GM21717 (cell line): ENCODE measurements around the gene FUCA2.
"Not testable (repeated sequence)": the region's sequence is repeated elsewhere in the genome, so short reads cannot be mapped to it uniquely, and the experiment has no call there.

Experiments used
- ATAC-seq: cut with Tn5 transposase; IDR thresholded peaks from one replicate; pipeline ENCODE4 v1.9.1; 2021; ENCODE audit warnings: mild to moderate bottlenecking, moderate library complexity; ENCODE audit not compliant: unreplicated experiment

Gene FUCA2

DNA sequence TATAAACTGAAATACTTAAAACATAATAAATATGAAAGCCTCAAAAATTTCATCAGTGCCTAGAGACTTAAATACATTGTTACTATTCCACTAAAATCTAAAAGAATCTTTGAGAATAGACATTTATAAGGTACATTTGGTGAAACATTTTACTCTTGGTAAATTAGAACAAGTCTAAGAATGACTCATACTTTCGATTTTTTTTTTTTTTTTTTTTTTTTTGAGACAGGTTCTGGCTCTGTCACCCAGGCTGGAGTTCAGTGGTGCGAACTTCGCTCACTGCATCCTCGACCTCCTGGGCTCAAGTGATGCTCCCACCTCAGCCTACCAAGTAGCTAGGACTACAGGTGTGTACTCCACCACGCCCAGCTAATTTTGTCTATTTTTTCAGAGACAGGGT, 6.4 kb downstream of the FUCA2 start:
- ATAC-seq: no peak

DNA sequence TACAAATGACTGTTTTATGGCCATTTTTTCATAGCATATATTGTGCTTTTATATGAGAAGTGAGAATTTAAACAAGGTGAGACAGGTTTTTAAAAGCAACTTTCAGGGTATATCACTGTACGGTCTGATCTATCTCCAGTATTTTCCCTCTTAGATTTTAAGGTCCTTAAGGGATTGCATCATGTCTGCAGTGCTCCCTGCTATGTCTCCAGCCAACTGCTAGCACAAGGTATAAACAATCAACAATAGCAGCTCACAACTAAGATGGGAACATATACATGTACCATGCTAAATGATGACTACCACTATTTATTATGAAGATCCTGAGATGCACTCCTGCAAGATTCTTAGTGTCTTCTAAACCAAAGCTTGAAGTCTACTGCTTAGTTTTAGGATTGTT, 7.2 kb downstream of the FUCA2 start:
- no peak for ATAC-seq

DNA sequence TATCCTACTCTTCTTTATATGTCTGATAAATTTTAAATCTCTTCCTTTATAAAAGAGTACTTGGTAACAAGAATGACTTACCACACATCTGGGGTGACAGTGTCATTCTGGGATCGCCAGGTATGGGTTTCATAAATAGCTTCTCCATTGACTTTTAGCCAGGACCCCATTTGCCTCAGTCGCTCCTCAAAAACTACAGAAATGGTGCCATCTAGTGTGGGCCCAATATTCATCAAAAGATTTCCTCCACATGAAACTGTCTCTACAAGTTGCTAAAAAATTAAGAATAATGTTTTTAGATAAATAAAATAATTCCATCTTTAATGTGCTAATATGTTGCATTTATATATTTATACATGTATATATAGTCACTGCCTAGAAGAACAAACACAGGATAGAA, 9.7 kb downstream of the FUCA2 start:
- ATAC-seq: no peak

DNA sequence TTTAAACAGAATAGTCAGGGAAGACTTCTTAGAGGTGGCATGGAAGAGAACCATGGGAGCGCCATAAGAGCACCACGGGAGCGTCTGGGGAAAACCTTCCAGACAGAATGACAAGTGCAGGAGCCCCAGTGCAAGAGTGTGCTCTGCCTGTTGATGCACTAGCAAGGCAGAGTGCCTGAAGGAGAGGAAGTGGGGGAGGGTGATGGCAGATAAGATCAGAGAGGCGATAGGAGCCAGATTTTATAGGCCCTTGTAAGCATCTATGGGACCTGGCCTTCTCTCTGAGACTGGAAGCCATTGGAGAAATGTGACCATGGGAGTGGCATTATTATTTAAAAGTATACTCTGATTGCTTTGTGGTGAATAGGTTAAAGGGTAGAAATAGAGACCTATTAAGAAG, 13.1 kb downstream of the FUCA2 start:
- ATAC-seq: no peak

DNA sequence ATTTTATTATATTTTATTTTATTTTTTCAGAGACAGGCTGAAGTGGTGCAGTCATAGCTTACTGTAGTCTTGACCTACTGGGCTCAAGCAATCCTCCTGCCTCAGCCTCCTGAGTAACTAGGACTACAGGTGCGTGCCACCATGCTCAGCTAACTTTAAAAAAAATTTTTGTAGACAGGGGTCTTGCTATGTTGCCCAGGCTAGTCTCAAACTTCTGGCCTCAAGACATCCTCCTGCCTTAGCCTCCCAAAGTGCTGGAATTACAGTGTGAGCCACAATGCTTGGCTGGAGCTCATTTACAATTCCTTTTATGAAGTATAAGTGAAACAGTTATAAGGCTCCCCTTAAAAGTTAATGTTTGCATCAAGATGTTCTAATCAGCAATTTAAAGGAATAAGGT, 14.5 kb downstream of the FUCA2 start:
- no peak for ATAC-seq

DNA sequence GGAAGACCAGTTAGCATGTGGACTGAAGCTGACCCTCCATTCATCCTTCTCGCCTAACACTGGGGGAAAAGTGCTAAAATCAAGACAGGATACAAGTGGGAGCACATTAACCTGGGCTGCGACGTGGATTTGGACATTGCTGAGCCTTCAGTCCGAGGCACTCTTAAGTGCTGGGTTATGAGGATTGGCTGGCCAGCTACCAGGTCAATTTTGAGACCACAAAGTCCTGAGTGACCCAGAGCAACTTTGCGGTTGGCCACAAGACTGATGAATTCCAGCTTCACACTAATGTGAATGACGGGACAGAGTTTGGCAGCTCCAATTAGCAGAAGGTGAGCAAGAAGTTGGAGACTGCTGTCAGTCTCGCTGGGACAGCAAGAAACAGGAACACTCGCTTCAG, 20.7 kb downstream of the FUCA2 start:
- ATAC-seq: no peak

DNA sequence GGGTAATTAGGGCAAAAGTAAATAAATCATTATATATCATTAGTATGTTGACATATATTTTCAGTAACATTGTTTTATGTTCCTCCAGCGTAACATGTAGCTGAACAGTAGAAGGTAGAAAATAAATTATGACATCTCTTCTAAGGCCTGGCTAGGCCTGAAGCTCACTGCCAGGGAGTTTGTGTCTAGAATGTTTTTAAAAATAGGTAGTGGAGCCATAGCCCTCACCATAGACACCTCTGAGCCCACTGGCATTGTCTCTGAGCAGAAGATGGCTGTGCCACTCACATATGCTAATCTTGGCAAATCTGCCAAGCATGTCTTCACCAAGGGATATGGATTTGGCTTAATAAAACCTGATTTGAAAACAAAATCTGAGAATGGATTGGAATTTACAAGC, 21.3 kb downstream of the FUCA2 start:
- ATAC-seq: no peak

DNA sequence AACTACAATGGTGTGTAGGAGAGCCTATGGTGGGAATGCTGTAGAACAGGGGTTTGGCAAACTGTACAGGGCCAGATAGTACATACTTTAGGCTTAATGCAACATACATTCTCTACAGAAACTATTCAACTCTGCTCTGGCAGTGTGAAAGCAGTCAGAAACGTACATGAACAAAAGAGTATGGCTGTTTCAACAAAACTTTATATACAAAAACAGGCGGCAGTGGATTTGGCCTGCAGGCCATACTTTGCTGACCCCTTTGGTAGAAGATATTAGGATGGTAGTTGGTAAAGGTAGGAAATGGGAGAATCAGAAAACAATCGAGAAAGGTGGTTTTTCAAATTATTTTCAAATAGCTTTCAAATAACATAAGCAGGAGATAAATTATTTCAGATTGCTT, 24.8 kb downstream of the FUCA2 start:
- ATAC-seq: no peak

DNA sequence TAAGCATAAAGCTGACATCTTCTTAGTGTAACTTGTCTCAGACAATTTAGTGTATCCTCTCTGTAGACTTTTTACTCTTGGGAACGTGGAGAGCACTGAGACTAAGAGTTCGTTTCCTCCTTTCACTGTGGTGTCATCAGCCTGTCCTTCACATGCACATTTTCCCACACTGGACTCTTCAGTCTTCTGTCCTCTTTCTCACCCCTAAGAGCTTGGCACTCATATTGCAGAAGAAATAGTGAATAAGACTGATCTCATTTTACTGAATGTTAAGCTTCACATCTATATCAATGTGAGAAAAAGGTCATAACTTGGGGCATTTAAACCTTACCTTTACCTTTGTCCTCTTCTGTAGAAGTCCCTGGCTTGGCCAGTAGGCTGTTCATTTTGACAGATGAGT, 25.6 kb downstream of the FUCA2 start:
- ATAC-seq: no peak

DNA sequence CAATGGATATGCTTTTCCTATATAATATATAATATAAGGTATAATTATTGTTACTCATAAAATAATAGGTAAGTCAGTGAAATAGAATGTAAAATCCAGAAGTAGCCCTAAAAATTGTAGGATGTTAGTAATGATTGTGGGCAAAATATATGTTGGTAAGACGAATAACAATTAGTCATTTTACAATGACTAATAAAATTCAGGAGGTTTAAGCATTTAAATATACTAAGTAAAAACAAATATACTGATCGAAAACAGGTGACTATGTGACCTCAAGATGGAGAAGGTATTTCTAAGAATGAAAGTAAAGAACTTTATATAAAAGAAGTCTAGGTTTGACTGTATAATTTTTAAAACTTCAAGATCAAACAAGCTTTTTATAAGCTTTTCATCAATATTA, 28.9 kb downstream of the FUCA2 start:
- no peak for ATAC-seq

DNA sequence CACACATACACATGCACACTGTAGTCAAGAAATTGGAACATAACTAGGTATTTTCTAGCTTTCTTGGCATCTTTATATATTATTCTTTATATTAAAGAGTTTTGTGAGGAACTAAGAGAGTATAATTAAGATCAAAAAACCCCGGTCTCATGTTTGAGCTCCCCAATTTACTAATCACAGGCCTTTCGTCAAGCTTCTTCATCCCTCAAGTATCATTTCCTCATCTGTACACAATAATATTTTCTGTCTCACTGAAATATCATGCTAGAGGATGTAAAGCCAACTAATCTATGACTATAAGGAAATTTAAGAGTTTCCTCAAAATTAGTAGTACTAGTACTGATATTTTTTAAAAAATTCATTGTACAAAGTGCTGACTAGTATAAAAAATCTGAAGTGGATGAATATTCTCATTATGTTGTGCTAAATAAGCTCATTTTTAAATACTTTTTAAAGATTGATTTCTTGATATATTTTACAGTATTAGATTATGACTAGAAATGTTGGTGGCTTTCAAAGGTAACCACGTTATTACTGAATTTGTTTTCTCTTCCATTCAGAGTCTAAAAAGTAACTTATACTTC, 32.9 kb downstream of the FUCA2 start:
- ATAC-seq: peak; percentile 64

DNA sequence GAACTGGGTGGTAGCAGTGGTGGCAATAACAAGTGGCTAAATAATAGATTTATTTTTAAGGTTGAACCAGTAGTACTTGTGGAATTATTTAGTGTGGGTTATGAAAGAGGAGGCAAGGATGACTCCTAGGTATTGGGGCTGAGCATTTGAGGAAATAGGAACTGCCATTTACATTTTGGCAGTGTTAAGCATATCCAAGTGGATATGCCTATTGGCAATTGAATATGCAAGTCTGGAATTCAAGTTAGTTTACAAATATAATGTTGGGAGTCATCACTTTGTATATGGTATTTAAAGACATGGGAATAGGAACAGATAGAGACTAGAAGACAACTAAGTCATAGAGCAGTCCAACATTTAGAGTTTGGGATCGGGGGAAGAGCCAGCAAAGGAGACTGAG, 35.0 kb downstream of the FUCA2 start:
- ATAC-seq: no peak

DNA sequence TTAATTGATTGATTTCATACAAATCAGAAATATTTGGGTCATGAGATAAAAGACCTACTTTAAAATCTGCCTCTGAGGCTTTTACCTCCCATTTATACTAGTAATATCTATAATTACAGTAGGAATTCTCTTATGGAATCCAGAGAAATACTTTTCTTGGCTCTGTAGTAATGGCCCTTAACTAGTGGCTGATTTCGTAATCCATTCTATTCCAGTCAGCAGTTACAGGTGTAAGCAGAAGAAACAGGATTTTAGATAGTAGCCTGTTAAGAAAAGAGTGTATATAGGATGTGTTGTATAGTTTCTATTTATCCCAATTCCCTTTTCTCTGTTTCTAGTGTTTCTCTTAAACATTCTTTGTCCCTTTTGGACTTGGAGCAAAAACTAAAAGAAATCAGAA, 39.7 kb downstream of the FUCA2 start:
- no peak for ATAC-seq

DNA sequence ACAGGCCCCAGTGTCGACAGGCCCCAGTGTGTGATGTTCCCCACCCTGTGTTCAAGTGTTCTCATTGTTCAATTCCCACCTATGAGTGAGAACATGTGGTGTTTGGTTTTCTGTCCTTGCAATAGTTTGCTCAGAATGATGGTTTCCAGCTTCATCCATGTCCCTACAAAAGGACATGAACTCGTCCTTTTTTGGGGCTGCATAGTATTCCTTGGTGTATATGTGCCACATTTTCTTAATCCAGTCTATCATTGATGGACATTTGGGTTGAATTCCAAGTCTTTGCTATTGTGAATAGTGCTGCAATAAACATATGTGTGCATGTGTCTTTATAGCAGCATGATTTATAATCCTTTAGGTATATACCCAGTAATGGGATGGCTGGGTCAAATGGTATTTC, 42.7 kb downstream of the FUCA2 start:
- not testable (repeated sequence) for ATAC-seq

DNA sequence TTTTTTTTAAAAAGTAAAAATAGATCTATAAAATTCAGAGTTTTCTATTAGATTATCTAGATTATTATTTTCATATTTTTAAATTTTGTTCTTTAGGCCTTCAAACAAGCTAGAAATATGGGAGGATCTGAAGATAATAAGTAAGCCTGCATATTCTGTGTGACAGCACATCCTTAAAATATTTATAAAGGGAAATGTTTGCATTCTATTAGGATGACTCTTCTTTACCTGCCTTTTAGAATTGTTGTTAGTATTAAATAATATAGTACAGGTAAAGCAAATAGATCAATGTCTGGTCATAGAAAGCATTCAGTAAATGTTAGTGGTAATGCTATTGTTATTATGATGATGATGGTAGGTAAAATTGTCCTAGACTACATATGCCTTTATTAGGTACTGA, 43.5 kb downstream of the FUCA2 start:
- no peak for ATAC-seq

DNA sequence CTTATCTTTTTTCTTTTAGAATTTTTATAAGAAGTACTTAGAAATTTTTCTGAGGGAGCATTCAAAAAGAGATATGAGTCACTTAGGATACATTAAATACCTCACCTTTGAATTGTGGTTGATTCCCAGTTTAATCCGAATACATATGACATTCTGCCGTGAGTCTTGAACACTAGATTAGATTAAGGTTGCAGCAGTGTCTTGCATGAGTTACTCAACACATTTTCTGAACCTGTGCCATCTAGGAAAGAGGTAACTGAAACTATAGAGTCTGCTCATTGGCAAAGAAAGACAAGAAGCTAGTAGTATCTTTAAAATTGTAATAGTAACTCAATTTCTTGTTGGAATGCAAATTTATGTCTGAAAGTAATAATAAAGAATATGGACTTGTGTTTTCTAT, 46.0 kb downstream of the FUCA2 start:
- no peak for ATAC-seq

DNA sequence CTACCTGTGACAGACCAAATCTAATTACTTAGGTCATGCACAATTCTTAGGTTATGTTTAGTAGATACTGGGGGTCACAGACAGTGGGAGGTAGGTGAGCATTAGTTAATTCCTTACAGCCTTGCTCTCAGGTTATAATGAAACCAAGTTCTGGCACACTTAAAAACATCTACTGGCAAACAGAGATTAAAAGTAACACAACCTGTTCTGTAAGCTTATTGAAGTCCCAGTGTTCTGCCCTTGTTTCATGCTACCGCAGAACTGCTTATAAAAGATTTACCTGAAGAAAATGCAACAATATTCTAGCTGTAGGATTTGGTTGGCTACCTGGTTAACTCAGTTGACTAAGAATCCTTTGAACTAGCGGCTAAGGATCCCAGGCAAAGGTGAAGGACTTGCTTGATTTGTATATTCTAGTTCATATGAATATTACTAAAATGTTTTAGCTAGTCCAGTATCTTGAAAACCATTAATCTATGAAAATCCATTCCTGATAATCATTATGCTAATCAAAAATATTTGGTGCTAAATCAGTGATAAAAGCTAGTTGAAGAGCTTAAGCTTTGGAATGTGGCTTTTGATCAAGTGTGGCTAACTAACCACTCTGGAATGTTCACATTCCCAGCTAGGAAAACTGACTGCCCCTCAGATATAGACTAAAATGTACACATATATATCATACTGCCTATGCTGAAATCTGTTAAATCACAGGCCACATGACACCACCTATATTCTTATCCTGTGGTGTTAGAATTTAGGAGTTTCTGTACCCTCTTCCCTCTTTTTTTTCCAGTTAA, 53.8 kb downstream of the FUCA2 start:
- ATAC-seq: no peak

DNA sequence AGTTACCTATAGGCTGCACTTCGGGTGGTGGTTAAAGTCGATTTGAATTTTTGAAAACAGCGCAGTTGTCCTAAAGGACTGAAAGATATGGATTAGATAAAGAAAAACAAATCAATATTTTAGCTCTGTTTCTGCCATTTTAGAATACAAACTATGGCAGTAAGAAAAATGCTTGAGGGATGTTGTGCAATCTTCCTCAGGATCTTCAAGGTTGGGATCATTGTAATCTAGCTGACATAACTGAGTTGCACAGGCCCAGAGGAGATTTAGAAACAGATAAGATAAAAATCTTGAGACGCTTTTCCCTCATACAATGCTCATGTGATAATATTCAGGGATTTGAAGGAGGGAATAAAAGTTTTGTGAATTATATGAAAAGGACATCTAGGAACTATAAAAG, 60.0 kb downstream of the FUCA2 start:
- ATAC-seq: no peak

DNA sequence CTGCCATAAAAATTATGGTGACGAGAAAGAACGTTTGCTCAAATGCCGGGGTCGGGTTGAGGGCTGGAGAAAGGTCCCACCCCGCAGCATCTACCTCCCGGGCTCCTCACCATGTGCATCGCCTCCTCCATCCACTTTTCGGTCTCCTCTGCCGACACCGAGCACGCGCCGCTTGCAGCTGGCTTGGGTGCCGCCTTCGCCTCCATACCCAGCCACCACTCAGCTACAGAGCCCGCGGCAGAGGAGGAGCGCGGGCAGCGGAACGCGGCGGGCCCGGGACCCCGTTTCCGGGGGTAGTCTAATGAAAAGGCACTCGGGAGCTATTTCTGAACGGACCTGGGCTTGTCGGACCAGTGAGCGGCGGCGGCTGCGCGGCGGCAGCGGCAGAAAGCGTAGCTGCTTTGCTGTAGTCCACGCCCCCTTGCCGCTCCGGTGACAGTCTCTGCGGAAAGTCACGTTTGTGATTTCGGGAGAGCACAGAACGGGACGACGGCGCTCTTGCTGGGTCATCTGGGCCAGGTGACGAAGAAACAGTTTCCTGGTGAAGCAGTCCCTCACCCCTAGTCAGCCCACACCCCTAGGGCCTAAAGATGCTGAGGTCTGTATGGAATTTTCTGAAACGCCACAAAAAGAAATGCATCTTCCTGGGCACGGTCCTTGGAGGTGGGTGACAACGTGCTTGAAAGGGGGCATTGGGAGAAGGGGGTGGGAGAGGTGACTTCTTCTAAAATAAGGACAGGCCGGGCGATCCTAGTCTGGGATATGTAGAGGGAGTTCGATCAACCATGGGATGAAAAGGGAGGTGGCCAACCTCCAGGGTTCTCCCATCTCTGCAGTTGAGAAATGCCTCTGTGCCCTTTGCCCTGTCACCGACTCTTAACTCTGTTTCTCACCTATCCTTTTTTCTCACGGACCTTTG, 60.8 kb downstream of the FUCA2 start, which contains the start of the genes ADAT2 and PEX3:
ADAT2 (minus strand) TSS at position 243 of the 919 bp plus-strand sequence; CDS start at position 206, 37 bp downstream.
PEX3 (plus strand) TSS at position 353 of the 919 bp plus-strand sequence; CDS start at position 591, 238 bp downstream.
- ATAC-seq: peak; percentile 98

DNA sequence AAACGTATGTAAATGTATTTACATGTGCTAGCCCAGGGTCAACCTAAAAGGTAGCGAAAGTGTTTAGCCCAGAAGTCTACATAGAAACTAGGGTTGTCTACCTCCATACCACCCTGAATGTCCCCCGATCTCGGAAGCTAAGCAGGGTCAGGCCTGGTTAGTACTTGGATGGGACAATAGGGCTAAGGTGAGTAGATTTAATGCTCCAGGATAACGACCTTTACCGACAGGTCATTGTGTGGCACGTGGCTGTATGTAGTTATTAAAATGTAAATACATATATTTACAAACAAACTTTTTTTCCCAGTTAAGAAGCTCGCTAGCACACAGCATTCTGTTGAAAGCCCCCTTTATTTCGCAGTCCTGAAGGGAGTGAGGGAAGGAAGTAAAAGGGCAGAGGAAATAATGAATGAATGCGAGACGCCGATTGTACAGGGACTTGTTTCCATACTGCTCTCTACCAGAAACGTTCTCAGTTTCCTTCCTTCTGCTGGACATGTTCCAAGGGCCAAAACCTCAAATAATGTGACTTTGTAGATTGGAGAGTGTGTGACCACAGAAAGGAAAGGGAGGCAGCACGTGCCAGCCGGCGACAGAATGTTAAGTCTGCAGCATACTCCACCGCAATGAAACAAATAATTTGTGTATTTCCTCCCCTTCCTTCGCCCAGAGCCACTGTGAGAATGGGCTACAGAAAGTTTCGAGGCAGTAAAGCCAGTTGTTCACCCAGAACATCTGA, 61.6 kb downstream of the FUCA2 start:
- peak; percentile 14 for ATAC-seq
